GM12878 (cell line): Measurements from ENCODE around the gene DKKL1.

Experiments
- CTCF ChIP-seq, 3 experiments: IDR thresholded peaks in 2 of 3; conservative IDR thresholded peaks in 1 of 3; 2 replicates each; pipeline ENCODE4 v1.5.1; 2011; ENCODE audit warnings: low read depth in 3 of 3, low read length in 3 of 3, mild to moderate bottlenecking in 3 of 3, control low read depth in 2 of 3, moderate library complexity in 2 of 3, inconsistent platforms in 1 of 3, mixed read lengths in 1 of 3; ENCODE audit not compliant: control insufficient read depth in 2 of 3, insufficient read depth in 1 of 3; ENCODE audit errors: extremely low read depth in 1 of 3
- E4F1 ChIP-seq: fragments of 450-650 bp; IDR thresholded peaks from 2 replicates; pipeline ENCODE4 v1.6.1; 2018; ENCODE audit warnings: borderline replicate concordance, mild to moderate bottlenecking; ENCODE audit not compliant: partially characterized antibody
- GABPA ChIP-seq: IDR thresholded peaks from 2 replicates; pipeline ENCODE4 v1.6.1; 2014; ENCODE audit warnings: antibody characterized with exemption, low read depth, mild to moderate bottlenecking, inconsistent platforms
- HDGF ChIP-seq: fragments of 450-650 bp; IDR thresholded peaks from 2 replicates; pipeline ENCODE4 v1.6.1; 2016; ENCODE audit warnings: antibody characterized with exemption
- NRF1 ChIP-seq: conservative IDR thresholded peaks from 2 replicates; pipeline ENCODE4 v1.6.1; 2011; ENCODE audit warnings: mild to moderate bottlenecking, low read depth, low read length, improper control_type of control experiment
- PBX3 ChIP-seq: IDR thresholded peaks from 2 replicates; pipeline ENCODE4 v1.6.1; 2011; ENCODE audit warnings: mild to moderate bottlenecking, low read depth, low read length, moderate library complexity; ENCODE audit not compliant: insufficient replicate concordance
- POLR2A ChIP-seq: IDR thresholded peaks from 2 replicates; pipeline ENCODE4 v1.6.1; 2011; ENCODE audit warnings: low read depth, mild to moderate bottlenecking, low read length
- TAF1 ChIP-seq: IDR thresholded peaks from 2 replicates; pipeline ENCODE4 v1.6.1; 2011; ENCODE audit warnings: mild to moderate bottlenecking, low read depth, low read length, borderline replicate concordance
- ZNF592 ChIP-seq: fragments of 450-650 bp; IDR thresholded peaks from 2 replicates; pipeline ENCODE4 v1.6.1; 2017; ENCODE audit warnings: mild to moderate bottlenecking, moderate library complexity

GRCh38 chr19:49331616-49332055 is 32.0 kb upstream of the DKKL1 start:
- TF ChIP-seq PBX3 (no peak), GABPA (no peak), NRF1 (no peak), CTCF (IDR thresholded peaks at IDR 0.05 in 2 of 3, conservative IDR thresholded peaks at IDR 0.05 in 1 of 3; ENCODE audit: control insufficient read depth in 2 of 3, extremely low read depth in 1 of 3, insufficient read depth in 1 of 3, low read depth in 3 of 3, low read length in 3 of 3) (no peak), ZNF592 (no peak), TAF1 (no peak), HDGF (no peak), POLR2A (no peak), E4F1 (no peak)
